ENCODE data around the gene HSPB8.

GRCh38 chr12:119149270-119149669, 29.5 kb upstream of the HSPB8 start:
- TF ChIP-seq, protein P1, sequence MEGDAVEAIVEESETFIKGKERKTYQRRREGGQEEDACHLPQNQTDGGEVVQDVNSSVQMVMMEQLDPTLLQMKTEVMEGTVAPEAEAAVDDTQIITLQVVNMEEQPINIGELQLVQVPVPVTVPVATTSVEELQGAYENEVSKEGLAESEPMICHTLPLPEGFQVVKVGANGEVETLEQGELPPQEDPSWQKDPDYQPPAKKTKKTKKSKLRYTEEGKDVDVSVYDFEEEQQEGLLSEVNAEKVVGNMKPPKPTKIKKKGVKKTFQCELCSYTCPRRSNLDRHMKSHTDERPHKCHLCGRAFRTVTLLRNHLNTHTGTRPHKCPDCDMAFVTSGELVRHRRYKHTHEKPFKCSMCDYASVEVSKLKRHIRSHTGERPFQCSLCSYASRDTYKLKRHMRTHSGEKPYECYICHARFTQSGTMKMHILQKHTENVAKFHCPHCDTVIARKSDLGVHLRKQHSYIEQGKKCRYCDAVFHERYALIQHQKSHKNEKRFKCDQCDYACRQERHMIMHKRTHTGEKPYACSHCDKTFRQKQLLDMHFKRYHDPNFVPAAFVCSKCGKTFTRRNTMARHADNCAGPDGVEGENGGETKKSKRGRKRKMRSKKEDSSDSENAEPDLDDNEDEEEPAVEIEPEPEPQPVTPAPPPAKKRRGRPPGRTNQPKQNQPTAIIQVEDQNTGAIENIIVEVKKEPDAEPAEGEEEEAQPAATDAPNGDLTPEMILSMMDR (IDR thresholded peaks at IDR 0.05) = no peak
- no peak for TF ChIP-seq POLR2A (IDR thresholded peaks at IDR 0.05)
- TF ChIP-seq EP300 (IDR thresholded peaks at IDR 0.05) = no peak
